Astrocyte (in vitro differentiated cells and primary cell): ENCODE data around the gene FAM124B.

Source experiments
- CTCF ChIP-seq: IDR thresholded peaks from 2 replicates; pipeline ENCODE4 v1.5.1; 2011; ENCODE audit warnings: low read depth, mild to moderate bottlenecking, inconsistent platforms, low read length, moderate library complexity; ENCODE audit not compliant: insufficient read depth
- EZH2 ChIP-seq: IDR thresholded peaks from 2 replicates; pipeline ENCODE4 v1.6.1; 2012; ENCODE audit warnings: mild to moderate bottlenecking, low read length, inconsistent platforms; ENCODE audit not compliant: insufficient read depth

GRCh38 chr2:224357098-224357901, 44.6 kb downstream of the FAM124B start:
- TF ChIP-seq CTCF (peak; percentile 80), EZH2 (no peak)
